Measurements from ENCODE around the gene TMX4. TPM values are rescaled to one million over a fixed set of nuclear protein-coding genes. Genes with fewer than 3 reads are reported as not detected.

The TMX4 gene
- total and polyA plus RNA-seq, 2 experiments from 2014 or later = 2.5 to 7.5 TPM

DNA sequence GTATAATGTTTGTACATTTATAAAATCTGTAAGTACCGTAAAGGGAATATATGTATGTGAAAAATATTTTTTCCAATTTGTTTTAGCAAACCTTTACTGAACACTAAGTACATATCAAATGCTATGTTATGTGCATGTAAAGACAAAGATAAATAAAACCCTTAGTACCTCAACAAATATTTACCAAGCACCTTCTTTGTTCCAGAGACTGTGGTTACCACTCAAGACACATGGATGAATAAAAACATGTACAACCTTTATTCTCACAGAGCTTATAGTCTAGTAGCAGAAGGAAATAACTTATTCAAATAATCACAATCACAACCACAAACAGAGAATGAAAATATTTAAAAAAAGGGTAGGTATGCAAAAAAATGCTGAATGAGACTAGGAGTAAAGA, 17.5 kb downstream of the TMX4 start:
- H3K27me3 Mint-ChIP-seq (ENCODE audit: insufficient read depth, low read depth, poor library complexity) = no peaks in the 10 kb centered on the region
- H3K36me3 Mint-ChIP-seq (ENCODE audit: low read depth) = no peaks in the 10 kb centered on the region
- no peak overlapping the region for H3K4me3 ChIP-seq
- H4K20me1 ChIP-seq (replicated peaks; ENCODE audit: insufficient read depth) = no peaks in the 10 kb centered on the region
- H2AFZ ChIP-seq = no peak overlapping the region
- no peaks in the 10 kb centered on the region; the same call in 1 of the 2 replicates for H3K4me1 ChIP-seq (ENCODE audit: insufficient read depth)
- no peak overlapping the region for H3K4me2 ChIP-seq
- no peaks in the 10 kb centered on the region for H3K79me2 ChIP-seq (replicated peaks; ENCODE audit: insufficient read depth)
- TF ChIP-seq, protein P1, sequence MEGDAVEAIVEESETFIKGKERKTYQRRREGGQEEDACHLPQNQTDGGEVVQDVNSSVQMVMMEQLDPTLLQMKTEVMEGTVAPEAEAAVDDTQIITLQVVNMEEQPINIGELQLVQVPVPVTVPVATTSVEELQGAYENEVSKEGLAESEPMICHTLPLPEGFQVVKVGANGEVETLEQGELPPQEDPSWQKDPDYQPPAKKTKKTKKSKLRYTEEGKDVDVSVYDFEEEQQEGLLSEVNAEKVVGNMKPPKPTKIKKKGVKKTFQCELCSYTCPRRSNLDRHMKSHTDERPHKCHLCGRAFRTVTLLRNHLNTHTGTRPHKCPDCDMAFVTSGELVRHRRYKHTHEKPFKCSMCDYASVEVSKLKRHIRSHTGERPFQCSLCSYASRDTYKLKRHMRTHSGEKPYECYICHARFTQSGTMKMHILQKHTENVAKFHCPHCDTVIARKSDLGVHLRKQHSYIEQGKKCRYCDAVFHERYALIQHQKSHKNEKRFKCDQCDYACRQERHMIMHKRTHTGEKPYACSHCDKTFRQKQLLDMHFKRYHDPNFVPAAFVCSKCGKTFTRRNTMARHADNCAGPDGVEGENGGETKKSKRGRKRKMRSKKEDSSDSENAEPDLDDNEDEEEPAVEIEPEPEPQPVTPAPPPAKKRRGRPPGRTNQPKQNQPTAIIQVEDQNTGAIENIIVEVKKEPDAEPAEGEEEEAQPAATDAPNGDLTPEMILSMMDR (conservative IDR thresholded peaks at IDR 0.05; ENCODE audit: low read depth in 2 of 2) = no peak
- TF ChIP-seq POLR2AphosphoS5 (IDR thresholded peaks at IDR 0.05; ENCODE audit: low read depth) = no peak
- no peak overlapping the region for H3K27ac ChIP-seq (ENCODE audit: low read depth)
- DNase-seq (ENCODE audit: low spot score) = no peak
- H3K9me3 Mint-ChIP-seq = no peaks in the 10 kb centered on the region
- ATAC-seq = no peak
- H3K27ac Mint-ChIP-seq = no peak overlapping the region
- H3F3A ChIP-seq (replicated peaks; ENCODE audit: low read depth) = no peaks in the 10 kb centered on the region
- H3K4me3 Mint-ChIP-seq = no peak overlapping the region
- H3K27me3 ChIP-seq (ENCODE audit: insufficient read depth) = no peaks in the 10 kb centered on the region
- H3K36me3 ChIP-seq (ENCODE audit: insufficient read depth) = no peaks in the 10 kb centered on the region
- H3K9me2 ChIP-seq (ENCODE audit: insufficient read depth) = peaks cover 8% of the 10 kb centered on the region
- peaks cover 4% of the 10 kb centered on the region; the same call in 1 of the 3 replicates for H3K4me1 Mint-ChIP-seq

- H3K9me2 ChIP-seq (ENCODE audit: insufficient read depth) = peaks cover 12% of the 10 kb centered on the region
- Mint-ChIP-seq H3K36me3 (ENCODE audit: low read depth) (no peaks in the 10 kb centered on the region), H3K27ac (no peak overlapping the region), H3K9me3 (no peaks in the 10 kb centered on the region), H3K4me1 (peaks cover 3% of the 10 kb centered on the region; the same call in 1 of the 3 replicates), H3K4me3 (no peak overlapping the region), H3K27me3 (ENCODE audit: insufficient read depth, low read depth, poor library complexity) (no peaks in the 10 kb centered on the region)
- no peaks in the 10 kb centered on the region for H3K27me3 ChIP-seq (ENCODE audit: insufficient read depth)
- H3K27ac ChIP-seq (ENCODE audit: low read depth) = no peak overlapping the region
- no peaks in the 10 kb centered on the region for H4K20me1 ChIP-seq (replicated peaks; ENCODE audit: insufficient read depth)
- TF ChIP-seq, protein P2, sequence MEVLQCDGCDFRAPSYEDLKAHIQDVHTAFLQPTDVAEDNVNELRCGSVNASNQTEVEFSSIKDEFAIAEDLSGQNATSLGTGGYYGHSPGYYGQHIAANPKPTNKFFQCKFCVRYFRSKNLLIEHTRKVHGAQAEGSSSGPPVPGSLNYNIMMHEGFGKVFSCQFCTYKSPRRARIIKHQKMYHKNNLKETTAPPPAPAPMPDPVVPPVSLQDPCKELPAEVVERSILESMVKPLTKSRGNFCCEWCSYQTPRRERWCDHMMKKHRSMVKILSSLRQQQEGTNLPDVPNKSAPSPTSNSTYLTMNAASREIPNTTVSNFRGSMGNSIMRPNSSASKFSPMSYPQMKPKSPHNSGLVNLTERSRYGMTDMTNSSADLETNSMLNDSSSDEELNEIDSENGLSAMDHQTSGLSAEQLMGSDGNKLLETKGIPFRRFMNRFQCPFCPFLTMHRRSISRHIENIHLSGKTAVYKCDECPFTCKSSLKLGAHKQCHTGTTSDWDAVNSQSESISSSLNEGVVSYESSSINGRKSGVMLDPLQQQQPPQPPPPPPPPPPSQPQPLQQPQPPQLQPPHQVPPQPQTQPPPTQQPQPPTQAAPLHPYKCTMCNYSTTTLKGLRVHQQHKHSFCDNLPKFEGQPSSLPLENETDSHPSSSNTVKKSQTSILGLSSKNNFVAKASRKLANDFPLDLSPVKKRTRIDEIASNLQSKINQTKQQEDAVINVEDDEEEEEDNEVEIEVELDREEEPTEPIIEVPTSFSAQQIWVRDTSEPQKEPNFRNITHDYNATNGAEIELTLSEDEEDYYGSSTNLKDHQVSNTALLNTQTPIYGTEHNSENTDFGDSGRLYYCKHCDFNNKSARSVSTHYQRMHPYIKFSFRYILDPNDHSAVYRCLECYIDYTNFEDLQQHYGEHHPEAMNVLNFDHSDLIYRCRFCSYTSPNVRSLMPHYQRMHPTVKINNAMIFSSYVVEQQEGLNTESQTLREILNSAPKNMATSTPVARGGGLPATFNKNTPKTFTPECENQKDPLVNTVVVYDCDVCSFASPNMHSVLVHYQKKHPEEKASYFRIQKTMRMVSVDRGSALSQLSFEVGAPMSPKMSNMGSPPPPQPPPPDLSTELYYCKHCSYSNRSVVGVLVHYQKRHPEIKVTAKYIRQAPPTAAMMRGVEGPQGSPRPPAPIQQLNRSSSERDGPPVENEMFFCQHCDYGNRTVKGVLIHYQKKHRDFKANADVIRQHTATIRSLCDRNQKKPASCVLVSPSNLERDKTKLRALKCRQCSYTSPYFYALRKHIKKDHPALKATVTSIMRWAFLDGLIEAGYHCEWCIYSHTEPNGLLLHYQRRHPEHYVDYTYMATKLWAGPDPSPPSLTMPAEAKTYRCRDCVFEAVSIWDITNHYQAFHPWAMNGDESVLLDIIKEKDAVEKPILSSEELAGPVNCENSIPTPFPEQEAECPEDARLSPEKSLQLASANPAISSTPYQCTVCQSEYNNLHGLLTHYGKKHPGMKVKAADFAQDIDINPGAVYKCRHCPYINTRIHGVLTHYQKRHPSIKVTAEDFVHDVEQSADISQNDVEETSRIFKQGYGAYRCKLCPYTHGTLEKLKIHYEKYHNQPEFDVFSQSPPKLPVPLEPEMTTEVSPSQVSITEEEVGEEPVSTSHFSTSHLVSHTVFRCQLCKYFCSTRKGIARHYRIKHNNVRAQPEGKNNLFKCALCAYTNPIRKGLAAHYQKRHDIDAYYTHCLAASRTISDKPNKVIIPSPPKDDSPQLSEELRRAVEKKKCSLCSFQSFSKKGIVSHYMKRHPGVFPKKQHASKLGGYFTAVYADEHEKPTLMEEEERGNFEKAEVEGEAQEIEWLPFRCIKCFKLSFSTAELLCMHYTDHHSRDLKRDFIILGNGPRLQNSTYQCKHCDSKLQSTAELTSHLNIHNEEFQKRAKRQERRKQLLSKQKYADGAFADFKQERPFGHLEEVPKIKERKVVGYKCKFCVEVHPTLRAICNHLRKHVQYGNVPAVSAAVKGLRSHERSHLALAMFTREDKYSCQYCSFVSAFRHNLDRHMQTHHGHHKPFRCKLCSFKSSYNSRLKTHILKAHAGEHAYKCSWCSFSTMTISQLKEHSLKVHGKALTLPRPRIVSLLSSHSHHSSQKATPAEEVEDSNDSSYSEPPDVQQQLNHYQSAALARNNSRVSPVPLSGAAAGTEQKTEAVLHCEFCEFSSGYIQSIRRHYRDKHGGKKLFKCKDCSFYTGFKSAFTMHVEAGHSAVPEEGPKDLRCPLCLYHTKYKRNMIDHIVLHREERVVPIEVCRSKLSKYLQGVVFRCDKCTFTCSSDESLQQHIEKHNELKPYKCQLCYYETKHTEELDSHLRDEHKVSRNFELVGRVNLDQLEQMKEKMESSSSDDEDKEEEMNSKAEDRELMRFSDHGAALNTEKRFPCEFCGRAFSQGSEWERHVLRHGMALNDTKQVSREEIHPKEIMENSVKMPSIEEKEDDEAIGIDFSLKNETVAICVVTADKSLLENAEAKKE (CRISPR knock-in tag; IDR thresholded peaks at IDR 0.05) = no peak
- H3K79me2 ChIP-seq (replicated peaks; ENCODE audit: insufficient read depth) = no peaks in the 10 kb centered on the region
- H3K4me3 ChIP-seq = no peak overlapping the region
- no peak overlapping the region for H3K4me2 ChIP-seq
- no peaks in the 10 kb centered on the region for H3K36me3 ChIP-seq (ENCODE audit: insufficient read depth)
- ATAC-seq = no peak
- no peaks in the 10 kb centered on the region for H3F3A ChIP-seq (replicated peaks; ENCODE audit: low read depth)
- H3K4me1 ChIP-seq (ENCODE audit: insufficient read depth) = no peaks in the 10 kb centered on the region; the same call in 1 of the 2 replicates
- no peak overlapping the region for H2AFZ ChIP-seq
- DNase-seq (ENCODE audit: low spot score) = no peak
Observed at GRCh38 chr20:8000796-8001195, 18.8 kb downstream of the TMX4 start.

Data from GM23338 (cell line).